Neutrophil (primary cell): ENCODE data around the gene B4GALT4.
A peak's percentile ranks its signal among the peaks of the same experiment; 100 is the strongest.

Experiments used
- H3K27ac ChIP-seq: fragments of 200-600 bp; sonication (generic); 2 replicates; pipeline ENCODE4 v1.5.1; 2016; ENCODE audit warnings: mild to moderate bottlenecking, moderate library complexity
- H3K27me3 ChIP-seq: fragments of 200-600 bp; sonication (generic); 2 replicates; pipeline ENCODE4 v1.6.0; 2016; ENCODE audit warnings: mild to moderate bottlenecking
- H3K36me3 ChIP-seq: fragments of 200-600 bp; sonication (generic); 2 replicates; pipeline ENCODE4 v1.5.1; 2017
- H3K4me1 ChIP-seq, 2 experiments: fragments of 200-600 bp in 1 of 2; sonication (generic) in 1 of 2; 1 replicate in 1 of 2; 2 replicates in 1 of 2; pipeline versions ENCODE4 v1.5.1 to v1.6.1; 2013 to 2016; ENCODE audit warnings: low read depth in 1 of 2, low read length in 1 of 2, mild to moderate bottlenecking in 1 of 2, moderate library complexity in 1 of 2; ENCODE audit not compliant: control insufficient read depth in 1 of 2, insufficient read depth in 1 of 2
- H3K4me3 ChIP-seq, 2 experiments: fragments of 200-600 bp in 1 of 2; sonication (generic) in 1 of 2; 1 replicate in 1 of 2; 2 replicates in 1 of 2; pipeline ENCODE4 v1.5.1; 2013 to 2016; ENCODE audit warnings: low read depth in 1 of 2, low read length in 1 of 2, mild to moderate bottlenecking in 1 of 2, moderate library complexity in 1 of 2
- H3K9me3 ChIP-seq: fragments of 200-600 bp; sonication (generic); 2 replicates; pipeline ENCODE4 v1.5.1; 2016
- TF ChIP-seq, protein P1 (sequence below): fragments of 200-600 bp; sonication (generic); IDR thresholded peaks from 2 replicates; pipeline ENCODE4 v1.5.1; 2016; ENCODE audit warnings: antibody characterized with exemption

B4GALT4 gene

GRCh38 chr3:119211193-119211592, 29.5 kb downstream of the B4GALT4 start:
- peaks cover 62% of the 10 kb centered on the region for H3K36me3 ChIP-seq
- no peak overlapping the region for H3K4me3 ChIP-seq
- peaks cover 28 to 34% of the 10 kb centered on the region in 2 experiments for H3K4me1 ChIP-seq
- H3K27me3 ChIP-seq: no peaks in the 10 kb centered on the region
- TF ChIP-seq, protein P1, sequence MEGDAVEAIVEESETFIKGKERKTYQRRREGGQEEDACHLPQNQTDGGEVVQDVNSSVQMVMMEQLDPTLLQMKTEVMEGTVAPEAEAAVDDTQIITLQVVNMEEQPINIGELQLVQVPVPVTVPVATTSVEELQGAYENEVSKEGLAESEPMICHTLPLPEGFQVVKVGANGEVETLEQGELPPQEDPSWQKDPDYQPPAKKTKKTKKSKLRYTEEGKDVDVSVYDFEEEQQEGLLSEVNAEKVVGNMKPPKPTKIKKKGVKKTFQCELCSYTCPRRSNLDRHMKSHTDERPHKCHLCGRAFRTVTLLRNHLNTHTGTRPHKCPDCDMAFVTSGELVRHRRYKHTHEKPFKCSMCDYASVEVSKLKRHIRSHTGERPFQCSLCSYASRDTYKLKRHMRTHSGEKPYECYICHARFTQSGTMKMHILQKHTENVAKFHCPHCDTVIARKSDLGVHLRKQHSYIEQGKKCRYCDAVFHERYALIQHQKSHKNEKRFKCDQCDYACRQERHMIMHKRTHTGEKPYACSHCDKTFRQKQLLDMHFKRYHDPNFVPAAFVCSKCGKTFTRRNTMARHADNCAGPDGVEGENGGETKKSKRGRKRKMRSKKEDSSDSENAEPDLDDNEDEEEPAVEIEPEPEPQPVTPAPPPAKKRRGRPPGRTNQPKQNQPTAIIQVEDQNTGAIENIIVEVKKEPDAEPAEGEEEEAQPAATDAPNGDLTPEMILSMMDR: no peak
- no peaks in the 10 kb centered on the region for H3K9me3 ChIP-seq
- no peak overlapping the region for H3K27ac ChIP-seq

- no peak overlapping the region for H3K4me3 ChIP-seq
- peaks cover 34 to 38% of the 10 kb centered on the region in 2 experiments for H3K4me1 ChIP-seq
- no peaks in the 10 kb centered on the region for H3K27me3 ChIP-seq
- H3K9me3 ChIP-seq: no peaks in the 10 kb centered on the region
- peaks cover 26% of the 10 kb centered on the region for H3K36me3 ChIP-seq
- peak overlapping the region; percentile 79 for H3K27ac ChIP-seq
- TF ChIP-seq, protein P1: no peak
Measured at GRCh38 chr3:119207512-119207875, 33.2 kb downstream of the B4GALT4 start.

- Histone ChIP-seq H3K4me1 (peaks cover 34 to 38% of the 10 kb centered on the region in 2 experiments), H3K27me3 (no peaks in the 10 kb centered on the region), H3K9me3 (no peaks in the 10 kb centered on the region), H3K4me3 (no peak overlapping the region), H3K36me3 (peaks cover 19% of the 10 kb centered on the region), H3K27ac (peak overlapping the region; percentile 79)
- TF ChIP-seq, protein P1: no peak
Measured at GRCh38 chr3:119206611-119207511, 33.8 kb downstream of the B4GALT4 start.

GRCh38 chr3:119205685-119206084, 35.0 kb downstream of the B4GALT4 start:
- H3K36me3 ChIP-seq: peaks cover 11% of the 10 kb centered on the region
- no peaks in the 10 kb centered on the region for H3K27me3 ChIP-seq
- H3K4me1 ChIP-seq: peaks cover 34 to 38% of the 10 kb centered on the region in 2 experiments
- TF ChIP-seq, protein P1: no peak
- H3K9me3 ChIP-seq: no peaks in the 10 kb centered on the region
- no peak overlapping the region for H3K27ac ChIP-seq
- no peak overlapping the region for H3K4me3 ChIP-seq

DNA sequence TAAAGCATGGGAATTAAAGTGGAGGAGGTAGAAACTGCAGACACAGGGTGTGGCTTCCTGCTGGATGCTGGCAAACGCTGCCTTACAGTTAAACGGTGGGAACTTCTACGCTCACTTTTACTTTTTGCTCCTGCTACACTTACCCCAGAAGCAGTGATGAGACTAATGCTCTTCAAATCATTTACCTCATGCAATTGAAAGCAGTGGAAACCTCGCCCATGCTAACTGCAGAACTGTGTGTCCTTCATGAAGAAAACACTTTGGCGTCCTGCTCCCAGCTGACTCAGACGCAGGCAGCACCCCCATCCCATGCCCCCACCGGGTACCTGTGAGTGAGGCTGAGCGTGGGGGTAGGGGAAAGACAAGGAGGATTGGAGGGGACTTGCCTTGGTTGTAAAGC, 35.5 kb downstream of the B4GALT4 start:
- Histone ChIP-seq H3K4me1 (peaks cover 34 to 38% of the 10 kb centered on the region in 2 experiments), H3K36me3 (peaks cover 7% of the 10 kb centered on the region), H3K4me3 (no peak overlapping the region), H3K27me3 (no peaks in the 10 kb centered on the region), H3K27ac (no peak overlapping the region), H3K9me3 (no peaks in the 10 kb centered on the region)
- TF ChIP-seq, protein P1: no peak
